Adrenal gland (tissue), 5 donors: ENCODE data around the gene CTBP1.

Experiments used
- POLR2A ChIP-seq, 2 donors: fragments of 450-650 bp; IDR thresholded peaks; one replicate each; pipeline ENCODE4 v1.6.1; 2017; ENCODE audit warnings: antibody characterized with exemption in 2 of 2, mild to moderate bottlenecking in 2 of 2, moderate library complexity in 1 of 2
- TF ChIP-seq, protein P1 (sequence below), 6 experiments: fragments of 450-650 bp in 4 of 6; fragments of 200-600 bp in 2 of 6; sonication (generic) in 1 of 6; IDR thresholded peaks; 1 replicate in 5 of 6; 2 replicates in 1 of 6; pipeline versions ENCODE4 v1.5.1 to v1.8.0; 2016 to 2021; ENCODE audit warnings: antibody characterized with exemption in 6 of 6, mild to moderate bottlenecking in 2 of 6, moderate library complexity in 1 of 6
- donor health status: DM: no; HTN: no; CAD: no.

DNA sequence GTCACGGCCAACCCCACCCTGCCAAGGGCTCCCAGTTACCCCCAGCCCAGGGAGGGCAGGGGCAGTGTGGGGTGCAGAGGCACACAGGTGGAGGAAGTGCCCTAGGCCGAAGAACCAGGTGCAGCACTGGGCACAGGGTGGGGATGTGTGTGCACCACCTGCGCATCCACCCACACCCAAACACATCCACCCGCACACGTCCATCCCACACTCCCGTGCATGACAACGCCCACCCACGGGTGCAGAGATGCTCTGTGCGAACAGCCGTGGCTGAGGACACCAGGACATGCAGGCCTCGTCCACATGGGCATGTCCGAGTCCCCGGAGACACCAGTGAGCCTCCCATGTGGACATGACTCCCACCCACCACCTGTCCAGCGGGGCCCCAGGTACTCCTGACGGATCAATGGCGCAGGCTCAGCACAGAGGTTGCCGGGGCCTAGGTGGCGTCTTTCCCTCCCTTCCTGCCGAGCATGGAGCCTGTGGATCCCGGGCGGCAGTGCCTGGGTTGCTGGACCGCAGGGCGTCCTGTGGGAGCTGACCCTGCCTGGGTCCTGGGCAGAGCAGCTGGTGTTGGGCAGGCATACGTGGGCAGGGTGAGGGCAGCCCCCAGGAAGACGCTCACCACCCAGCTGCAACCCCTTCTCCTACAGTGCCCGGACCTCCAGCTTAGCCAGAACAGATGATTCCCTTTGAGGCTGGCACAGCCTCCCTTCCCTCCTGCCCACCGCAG is 19.6 kb downstream of the CTBP1 start:
- TF ChIP-seq POLR2A (IDR thresholded peaks at IDR 0.05): no peak
- TF ChIP-seq, protein P1, sequence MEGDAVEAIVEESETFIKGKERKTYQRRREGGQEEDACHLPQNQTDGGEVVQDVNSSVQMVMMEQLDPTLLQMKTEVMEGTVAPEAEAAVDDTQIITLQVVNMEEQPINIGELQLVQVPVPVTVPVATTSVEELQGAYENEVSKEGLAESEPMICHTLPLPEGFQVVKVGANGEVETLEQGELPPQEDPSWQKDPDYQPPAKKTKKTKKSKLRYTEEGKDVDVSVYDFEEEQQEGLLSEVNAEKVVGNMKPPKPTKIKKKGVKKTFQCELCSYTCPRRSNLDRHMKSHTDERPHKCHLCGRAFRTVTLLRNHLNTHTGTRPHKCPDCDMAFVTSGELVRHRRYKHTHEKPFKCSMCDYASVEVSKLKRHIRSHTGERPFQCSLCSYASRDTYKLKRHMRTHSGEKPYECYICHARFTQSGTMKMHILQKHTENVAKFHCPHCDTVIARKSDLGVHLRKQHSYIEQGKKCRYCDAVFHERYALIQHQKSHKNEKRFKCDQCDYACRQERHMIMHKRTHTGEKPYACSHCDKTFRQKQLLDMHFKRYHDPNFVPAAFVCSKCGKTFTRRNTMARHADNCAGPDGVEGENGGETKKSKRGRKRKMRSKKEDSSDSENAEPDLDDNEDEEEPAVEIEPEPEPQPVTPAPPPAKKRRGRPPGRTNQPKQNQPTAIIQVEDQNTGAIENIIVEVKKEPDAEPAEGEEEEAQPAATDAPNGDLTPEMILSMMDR (IDR thresholded peaks at IDR 0.05): no peak
